ENCODE measurements around the gene ARRDC1. TPM values are rescaled to one million over a fixed set of nuclear protein-coding genes. Genes with fewer than 3 reads are reported as not detected.
"Not testable (repeated sequence)": the region's sequence is repeated elsewhere in the genome, so short reads cannot be mapped to it uniquely, and the experiment has no call there.

Gene ARRDC1
- total RNA-seq, 2 experiments from 2014 or later, result 29.0 TPM

DNA sequence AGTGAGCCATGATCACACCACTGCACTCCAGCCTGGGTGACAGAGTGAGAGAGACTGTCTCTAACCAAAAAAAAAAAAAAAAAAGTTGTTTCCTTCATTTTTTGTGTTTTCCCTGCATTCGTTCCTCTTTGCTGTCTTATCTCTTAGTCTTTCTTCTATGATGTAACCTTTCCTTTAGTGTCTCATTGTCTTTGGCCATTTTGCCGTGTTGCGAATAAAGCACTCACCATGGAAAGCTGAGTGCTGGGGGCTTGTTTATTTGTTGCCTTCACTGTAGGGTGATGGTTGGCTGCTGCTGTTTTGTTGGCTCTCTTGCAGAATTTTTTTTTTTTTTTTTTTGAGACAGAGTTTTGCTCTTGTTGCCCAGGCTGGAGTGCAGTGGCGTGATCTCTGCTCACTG lies 21.0 kb downstream of the ARRDC1 start:
- no peak overlapping the region for H3K4me3 Mint-ChIP-seq
- H3K27me3 Mint-ChIP-seq, result no peaks in the 10 kb centered on the region
- H3K36me3 Mint-ChIP-seq (ENCODE audit: low read depth), result peaks cover 22% of the 10 kb centered on the region
- H3K27ac Mint-ChIP-seq, result peak overlapping the region; percentile 69
- intact Hi-C loops (cut with micrococcal nuclease), result no loop called here
- DNase-seq (no peak), ATAC-seq (no peak)
- TF ChIP-seq, protein P1, sequence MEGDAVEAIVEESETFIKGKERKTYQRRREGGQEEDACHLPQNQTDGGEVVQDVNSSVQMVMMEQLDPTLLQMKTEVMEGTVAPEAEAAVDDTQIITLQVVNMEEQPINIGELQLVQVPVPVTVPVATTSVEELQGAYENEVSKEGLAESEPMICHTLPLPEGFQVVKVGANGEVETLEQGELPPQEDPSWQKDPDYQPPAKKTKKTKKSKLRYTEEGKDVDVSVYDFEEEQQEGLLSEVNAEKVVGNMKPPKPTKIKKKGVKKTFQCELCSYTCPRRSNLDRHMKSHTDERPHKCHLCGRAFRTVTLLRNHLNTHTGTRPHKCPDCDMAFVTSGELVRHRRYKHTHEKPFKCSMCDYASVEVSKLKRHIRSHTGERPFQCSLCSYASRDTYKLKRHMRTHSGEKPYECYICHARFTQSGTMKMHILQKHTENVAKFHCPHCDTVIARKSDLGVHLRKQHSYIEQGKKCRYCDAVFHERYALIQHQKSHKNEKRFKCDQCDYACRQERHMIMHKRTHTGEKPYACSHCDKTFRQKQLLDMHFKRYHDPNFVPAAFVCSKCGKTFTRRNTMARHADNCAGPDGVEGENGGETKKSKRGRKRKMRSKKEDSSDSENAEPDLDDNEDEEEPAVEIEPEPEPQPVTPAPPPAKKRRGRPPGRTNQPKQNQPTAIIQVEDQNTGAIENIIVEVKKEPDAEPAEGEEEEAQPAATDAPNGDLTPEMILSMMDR (IDR thresholded peaks at IDR 0.05), result no peak
- H3K9me3 Mint-ChIP-seq, result no peaks in the 10 kb centered on the region
- ChIA-PET POLR2A (interaction anchor here (0.7 to 1.0 kb wide), 3 partner anchors 23 to 38 kb away, joined by 3 read pairs; no protein-coding TSS in a partner anchor), CTCF (interaction anchor here (1.8 kb wide), 1 partner anchor 8 kb away, joined by 6 read pairs; the partner anchor contains the start of gene EHMT1)
- peaks cover 53% of the 10 kb centered on the region for H3K4me1 Mint-ChIP-seq (ENCODE audit: low read depth)

DNA sequence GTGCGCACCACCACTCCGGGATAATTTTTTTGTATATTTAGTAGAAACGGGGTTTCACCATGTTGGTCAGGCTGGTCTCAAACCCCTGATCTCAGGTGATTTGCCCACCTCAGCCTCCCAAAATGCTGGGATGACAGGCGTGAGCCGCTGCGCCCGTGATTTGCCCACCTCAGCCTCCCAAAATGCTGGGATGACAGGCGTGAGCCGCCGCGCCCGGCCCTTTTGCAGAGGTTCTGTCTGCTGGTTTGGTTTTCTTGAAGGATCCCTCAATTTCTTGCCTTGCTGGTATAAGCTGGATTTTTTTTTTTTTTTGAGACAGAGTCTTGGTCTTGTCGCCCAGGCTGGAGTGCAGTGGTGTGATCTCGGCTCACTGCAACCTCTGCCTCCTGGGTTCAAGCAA lies 21.9 kb downstream of the ARRDC1 start:
- CTCF ChIA-PET, result interaction anchor here (0.9 to 2.0 kb wide), 5 partner anchors 9 to 68 kb away, joined by 3 to 6 read pairs (median 3); partner anchors contain the start of gene EHMT1
- POLR2A ChIA-PET, result interaction anchor here (0.7 to 1.0 kb wide), 3 partner anchors 35 to 385 kb away, joined by 3 read pairs; no protein-coding TSS in a partner anchor
- H3K4me3 Mint-ChIP-seq; DNase-seq; ATAC-seq; intact Hi-C loops (cut with micrococcal nuclease); H3K9me3 Mint-ChIP-seq; H3K27me3 Mint-ChIP-seq: not testable (repeated sequence)
- Mint-ChIP-seq H3K4me1 (ENCODE audit: low read depth) (peaks cover 55% of the 10 kb centered on the region), H3K27ac (peak overlapping the region; percentile 94), H3K36me3 (ENCODE audit: low read depth) (peaks cover 22% of the 10 kb centered on the region)

GRCh38 chr9:137630126-137630525 lies 24.6 kb downstream of the ARRDC1 start:
- intact Hi-C loops (cut with micrococcal nuclease), result no loop called here
- POLR2A ChIA-PET, result interaction anchor here (1.1 to 1.6 kb wide), 3 partner anchors 8 to 17 kb away, joined by 3 to 5 read pairs (median 4); partner anchors contain the start of gene EHMT1
- peaks cover 18% of the 10 kb centered on the region for H3K36me3 Mint-ChIP-seq (ENCODE audit: low read depth)
- no peaks in the 10 kb centered on the region for H3K27me3 Mint-ChIP-seq
- TF ChIP-seq, protein P1 (IDR thresholded peaks at IDR 0.05), result no peak
- H3K27ac Mint-ChIP-seq, result peak overlapping the region; percentile 52
- peaks cover 58% of the 10 kb centered on the region for H3K4me1 Mint-ChIP-seq (ENCODE audit: low read depth)
- ATAC-seq (no peak), DNase-seq (no peak)
- H3K9me3 Mint-ChIP-seq, result no peaks in the 10 kb centered on the region
- CTCF ChIA-PET, result interaction anchor here (0.7 to 1.3 kb wide), 2 partner anchors 49 to 157 kb away, joined by 3 read pairs; no protein-coding TSS in a partner anchor
- H3K4me3 Mint-ChIP-seq, result peak overlapping the region; percentile 35

DNA sequence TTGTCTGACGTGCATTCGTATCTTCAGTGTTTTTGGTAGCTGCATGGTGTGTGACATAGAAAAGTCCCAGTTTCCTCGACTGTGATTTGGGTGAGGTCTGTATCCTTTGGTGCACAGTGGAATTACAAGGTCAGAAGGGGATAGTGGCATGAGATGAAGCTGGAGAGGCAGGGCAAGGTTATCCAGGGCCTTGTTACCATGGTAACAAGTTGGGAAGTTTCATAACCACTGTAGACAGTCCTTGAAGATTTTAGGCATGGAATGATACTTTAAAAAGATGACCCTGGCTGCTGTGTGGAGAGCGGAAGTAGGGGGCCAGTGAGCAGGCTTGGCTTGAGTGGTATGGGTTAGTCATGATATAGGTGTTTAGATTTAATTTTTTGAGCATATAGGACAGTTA lies 25.2 kb downstream of the ARRDC1 start:
- ATAC-seq, result no peak
- Mint-ChIP-seq H3K4me1 (ENCODE audit: low read depth) (peaks cover 52% of the 10 kb centered on the region), H3K27ac (peak overlapping the region; percentile 50), H3K4me3 (peak overlapping the region; percentile 2), H3K36me3 (ENCODE audit: low read depth) (peaks cover 14% of the 10 kb centered on the region), H3K27me3 (no peaks in the 10 kb centered on the region), H3K9me3 (no peaks in the 10 kb centered on the region)
- ChIA-PET POLR2A (interaction anchor here (1.1 kb wide), 1 partner anchor 12 kb away, joined by 3 read pairs; the partner anchor contains the start of gene EHMT1), CTCF (no interaction called here)
- DNase-seq, result no peak
- intact Hi-C loops (cut with micrococcal nuclease), result no loop called here
- TF ChIP-seq, protein P1 (IDR thresholded peaks at IDR 0.05), result no peak

- ATAC-seq (no peak), DNase-seq (no peak)
- no peaks in the 10 kb centered on the region for H3K27me3 Mint-ChIP-seq
- peaks cover 53% of the 10 kb centered on the region for H3K4me1 Mint-ChIP-seq (ENCODE audit: low read depth)
- no peaks in the 10 kb centered on the region for H3K9me3 Mint-ChIP-seq
- peaks cover 16% of the 10 kb centered on the region for H3K36me3 Mint-ChIP-seq (ENCODE audit: low read depth)
- peak overlapping the region; percentile 8 for H3K27ac Mint-ChIP-seq
- TF ChIP-seq, protein P1 (IDR thresholded peaks at IDR 0.05), result no peak
- ChIA-PET CTCF (no interaction called here), POLR2A (no interaction called here)
- H3K4me3 Mint-ChIP-seq, result no peak overlapping the region
- intact Hi-C loops (cut with micrococcal nuclease), result no loop called here
These were observed 26.1 kb downstream of the ARRDC1 start for GRCh38 chr9:137631345-137632229.
